Type B pancreatic cell (in vitro differentiated cells): ENCODE data around the gene MLLT1. TPM values are rescaled to one million over a fixed set of nuclear protein-coding genes. Genes with fewer than 3 reads are reported as not detected.
A peak's percentile ranks its signal among the peaks of the same experiment; 100 is the strongest.

Experiments
- DNase-seq: peaks from one replicate; pipeline ENCODE4 v3.0.0; 2021; ENCODE audit warnings: mixed read lengths; ENCODE audit not compliant: unreplicated experiment; ENCODE audit errors: extremely low spot score
- H3K27ac Mint-ChIP-seq: 2 replicates; pipeline ENCODE4 v1.8.0; 2021; ENCODE audit warnings: mild to moderate bottlenecking, mixed read lengths
- H3K27me3 Mint-ChIP-seq: 2 replicates; pipeline ENCODE4 v1.8.0; 2021; ENCODE audit warnings: mixed read lengths
- H3K36me3 Mint-ChIP-seq: 2 replicates; pipeline ENCODE4 v1.8.0; 2021; ENCODE audit warnings: mixed read lengths
- H3K4me1 Mint-ChIP-seq: one replicate; pipeline ENCODE4 v1.8.0; 2021; ENCODE audit warnings: mixed read lengths; ENCODE audit not compliant: unreplicated experiment
- H3K4me3 Mint-ChIP-seq: 2 replicates; pipeline ENCODE4 v1.8.0; 2021; ENCODE audit warnings: mild to moderate bottlenecking, mixed read lengths
- H3K9me3 Mint-ChIP-seq: 2 replicates; pipeline ENCODE4 v1.8.0; 2021; ENCODE audit warnings: mixed read lengths
- total RNA-seq: library from RNA; stranded (reverse); gene quantifications from 2 replicates; pipeline ENCODE4 v1.2.1, GENCODE V29; 2021; ENCODE audit warnings: low replicate concordance
- TF ChIP-seq, protein P1 (sequence below): fragments of 200-600 bp; sonication (generic); conservative IDR thresholded peaks from 2 replicates; pipeline ENCODE4 v1.5.0; 2021; ENCODE audit warnings: antibody characterized with exemption, mild to moderate bottlenecking

MLLT1 gene
- total RNA-seq, 1 donor from 2014 or later: 106 TPM

DNA sequence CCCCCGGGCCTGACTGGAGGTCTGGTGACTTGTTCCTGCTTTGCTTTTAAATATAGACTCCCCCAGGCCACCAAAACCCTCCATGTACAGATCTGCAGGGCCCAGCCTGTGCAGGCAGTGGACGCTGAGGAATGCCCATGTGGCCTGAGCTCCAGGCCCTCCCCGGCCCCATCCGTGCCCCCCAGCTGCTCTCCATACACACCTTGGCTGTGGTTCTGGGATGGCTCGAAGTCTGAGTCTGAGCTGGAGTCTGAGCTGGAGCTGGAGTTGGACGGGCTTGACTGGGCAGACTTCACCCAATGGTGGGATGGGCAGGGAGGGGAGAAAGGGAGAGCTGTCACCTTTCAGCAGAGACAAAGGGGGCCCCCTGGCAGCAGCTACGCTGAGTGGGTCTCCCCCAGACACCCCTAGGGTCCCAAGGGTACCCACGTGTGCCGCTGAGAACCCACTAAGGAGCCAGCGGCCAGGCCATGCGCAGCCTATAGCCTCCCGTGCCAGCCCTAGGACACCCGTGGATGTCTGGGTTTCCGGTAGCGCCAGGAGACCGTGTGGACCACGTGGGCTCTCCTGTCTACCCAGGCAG lies 61.9 kb downstream of the MLLT1 start:
- no peak overlapping the region for H3K27ac Mint-ChIP-seq
- H3K27me3 Mint-ChIP-seq: no peaks in the 10 kb centered on the region
- H3K4me3 Mint-ChIP-seq: no peak overlapping the region
- H3K4me1 Mint-ChIP-seq: peaks cover 4% of the 10 kb centered on the region
- peaks cover 3% of the 10 kb centered on the region for H3K36me3 Mint-ChIP-seq
- TF ChIP-seq, protein P1, sequence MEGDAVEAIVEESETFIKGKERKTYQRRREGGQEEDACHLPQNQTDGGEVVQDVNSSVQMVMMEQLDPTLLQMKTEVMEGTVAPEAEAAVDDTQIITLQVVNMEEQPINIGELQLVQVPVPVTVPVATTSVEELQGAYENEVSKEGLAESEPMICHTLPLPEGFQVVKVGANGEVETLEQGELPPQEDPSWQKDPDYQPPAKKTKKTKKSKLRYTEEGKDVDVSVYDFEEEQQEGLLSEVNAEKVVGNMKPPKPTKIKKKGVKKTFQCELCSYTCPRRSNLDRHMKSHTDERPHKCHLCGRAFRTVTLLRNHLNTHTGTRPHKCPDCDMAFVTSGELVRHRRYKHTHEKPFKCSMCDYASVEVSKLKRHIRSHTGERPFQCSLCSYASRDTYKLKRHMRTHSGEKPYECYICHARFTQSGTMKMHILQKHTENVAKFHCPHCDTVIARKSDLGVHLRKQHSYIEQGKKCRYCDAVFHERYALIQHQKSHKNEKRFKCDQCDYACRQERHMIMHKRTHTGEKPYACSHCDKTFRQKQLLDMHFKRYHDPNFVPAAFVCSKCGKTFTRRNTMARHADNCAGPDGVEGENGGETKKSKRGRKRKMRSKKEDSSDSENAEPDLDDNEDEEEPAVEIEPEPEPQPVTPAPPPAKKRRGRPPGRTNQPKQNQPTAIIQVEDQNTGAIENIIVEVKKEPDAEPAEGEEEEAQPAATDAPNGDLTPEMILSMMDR: no peak
- H3K9me3 Mint-ChIP-seq: no peaks in the 10 kb centered on the region
- DNase-seq: no peak

DNA sequence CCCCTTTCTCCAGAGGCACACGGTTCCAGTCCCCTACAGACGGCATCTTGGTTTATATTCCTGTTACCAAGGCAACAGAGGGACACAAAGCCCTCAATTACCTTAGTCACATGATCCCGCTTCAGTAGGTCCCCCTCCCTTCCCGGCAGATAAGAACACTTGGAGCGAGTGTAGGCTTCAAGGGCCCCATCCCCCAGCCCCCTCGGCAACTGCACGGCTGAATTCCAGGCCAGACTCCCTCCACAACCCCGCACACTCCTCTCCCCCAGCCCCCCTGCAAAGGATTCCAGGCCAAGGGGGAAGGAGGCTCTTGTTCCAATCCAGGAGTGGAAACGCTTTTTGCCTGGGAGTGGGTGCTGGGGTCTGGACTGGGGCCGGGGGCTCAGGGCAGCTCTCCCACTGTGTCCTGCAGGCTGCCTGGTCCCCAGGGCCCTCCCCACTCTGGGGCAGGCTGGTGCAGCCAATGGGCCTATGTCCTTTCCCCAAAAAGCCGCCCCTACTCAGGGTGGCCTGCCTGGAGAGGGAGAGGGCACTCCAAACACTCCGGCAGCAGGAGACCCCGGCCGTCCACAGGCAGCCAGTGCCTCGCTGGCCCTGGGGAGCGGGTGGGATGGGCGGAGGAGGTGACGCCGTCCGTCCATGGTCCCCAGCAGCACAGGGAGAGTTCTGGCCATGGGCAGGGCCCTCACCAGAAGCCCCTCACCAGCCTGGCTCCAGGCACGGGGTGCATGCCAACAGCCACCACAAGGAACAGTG lies 62.6 kb downstream of the MLLT1 start:
- DNase-seq: no peak
- peak overlapping the region; percentile 94 for H3K27ac Mint-ChIP-seq
- peaks cover 3% of the 10 kb centered on the region for H3K36me3 Mint-ChIP-seq
- peak overlapping the region; percentile 91 for H3K4me3 Mint-ChIP-seq
- no peaks in the 10 kb centered on the region for H3K27me3 Mint-ChIP-seq
- TF ChIP-seq, protein P1: no peak
- H3K4me1 Mint-ChIP-seq: peaks cover 4% of the 10 kb centered on the region
- H3K9me3 Mint-ChIP-seq: no peaks in the 10 kb centered on the region

DNA sequence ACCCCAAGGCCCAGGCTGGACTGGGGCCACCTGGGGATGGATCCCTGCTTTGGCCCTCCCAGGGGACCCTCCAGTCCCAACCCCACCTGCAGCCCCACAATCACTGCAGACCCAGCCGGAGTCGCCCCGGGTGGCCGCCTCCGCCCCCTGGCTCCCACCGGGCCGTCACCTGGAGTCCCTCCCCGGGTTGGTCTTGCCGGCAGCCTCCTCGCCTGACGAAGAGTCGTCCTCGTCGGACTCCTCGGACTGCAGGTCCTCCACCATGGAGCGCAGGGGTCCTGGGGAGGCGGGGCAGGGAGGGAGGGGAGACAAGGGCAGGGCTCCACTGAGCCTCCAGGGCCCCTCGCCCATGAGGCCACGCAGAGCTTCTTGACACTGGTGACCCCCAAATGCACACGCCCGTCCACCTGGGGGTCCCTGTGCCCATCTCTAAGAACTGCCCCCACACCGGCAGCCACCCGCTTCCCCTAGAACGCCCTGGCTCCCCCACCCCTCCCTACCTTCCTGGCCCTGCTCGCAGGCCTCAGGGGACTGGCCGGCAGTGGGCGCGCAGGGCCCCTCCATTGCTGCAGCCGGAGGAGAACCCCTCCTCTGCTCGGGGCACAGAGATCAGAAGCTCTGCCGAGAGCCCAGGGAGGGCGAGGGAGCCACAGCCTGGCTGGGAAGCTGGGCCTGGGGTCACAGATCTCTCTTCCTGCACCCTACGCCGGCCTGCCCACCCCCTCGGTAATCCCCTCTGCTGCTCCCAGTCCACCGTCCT lies 63.4 kb downstream of the MLLT1 start:
- peaks cover 3% of the 10 kb centered on the region for H3K36me3 Mint-ChIP-seq
- H3K4me3 Mint-ChIP-seq: peak overlapping the region; percentile 91
- H3K27ac Mint-ChIP-seq: peak overlapping the region; percentile 94
- no peaks in the 10 kb centered on the region for H3K9me3 Mint-ChIP-seq
- H3K27me3 Mint-ChIP-seq: no peaks in the 10 kb centered on the region
- peaks cover 4% of the 10 kb centered on the region for H3K4me1 Mint-ChIP-seq
- DNase-seq: no peak
- TF ChIP-seq, protein P1: no peak

DNA sequence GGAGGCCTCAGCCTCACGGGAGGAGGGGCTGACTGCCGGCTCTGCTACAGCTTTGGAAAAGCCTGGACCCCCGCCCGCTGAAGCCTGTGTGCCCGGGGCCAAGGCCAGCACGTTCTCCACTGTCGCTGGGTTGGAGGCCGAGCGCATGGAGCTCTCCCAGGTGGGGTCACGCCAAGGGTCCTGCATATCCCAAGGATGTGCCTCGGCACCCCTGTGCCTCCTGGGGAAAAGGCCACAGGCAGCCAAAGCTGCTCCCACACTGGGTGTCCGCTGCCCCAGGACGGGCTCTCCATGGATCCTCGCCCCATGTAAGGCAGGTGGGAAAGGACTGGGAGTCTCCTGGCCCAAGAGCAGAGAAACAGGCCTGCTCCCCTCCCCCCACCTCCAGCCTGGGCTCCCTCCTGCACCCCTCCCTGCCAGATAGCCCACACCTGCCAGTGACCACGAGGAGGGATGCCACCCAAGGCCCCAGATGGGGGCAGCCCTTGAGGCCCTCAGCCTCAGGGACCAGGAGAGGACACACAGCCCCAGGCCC lies 64.0 kb downstream of the MLLT1 start:
- Mint-ChIP-seq H3K36me3 (peaks cover 3% of the 10 kb centered on the region), H3K27ac (no peak overlapping the region), H3K4me1 (peaks cover 4% of the 10 kb centered on the region), H3K27me3 (no peaks in the 10 kb centered on the region), H3K4me3 (no peak overlapping the region), H3K9me3 (no peaks in the 10 kb centered on the region)
- TF ChIP-seq, protein P1: no peak
- DNase-seq: no peak

DNA sequence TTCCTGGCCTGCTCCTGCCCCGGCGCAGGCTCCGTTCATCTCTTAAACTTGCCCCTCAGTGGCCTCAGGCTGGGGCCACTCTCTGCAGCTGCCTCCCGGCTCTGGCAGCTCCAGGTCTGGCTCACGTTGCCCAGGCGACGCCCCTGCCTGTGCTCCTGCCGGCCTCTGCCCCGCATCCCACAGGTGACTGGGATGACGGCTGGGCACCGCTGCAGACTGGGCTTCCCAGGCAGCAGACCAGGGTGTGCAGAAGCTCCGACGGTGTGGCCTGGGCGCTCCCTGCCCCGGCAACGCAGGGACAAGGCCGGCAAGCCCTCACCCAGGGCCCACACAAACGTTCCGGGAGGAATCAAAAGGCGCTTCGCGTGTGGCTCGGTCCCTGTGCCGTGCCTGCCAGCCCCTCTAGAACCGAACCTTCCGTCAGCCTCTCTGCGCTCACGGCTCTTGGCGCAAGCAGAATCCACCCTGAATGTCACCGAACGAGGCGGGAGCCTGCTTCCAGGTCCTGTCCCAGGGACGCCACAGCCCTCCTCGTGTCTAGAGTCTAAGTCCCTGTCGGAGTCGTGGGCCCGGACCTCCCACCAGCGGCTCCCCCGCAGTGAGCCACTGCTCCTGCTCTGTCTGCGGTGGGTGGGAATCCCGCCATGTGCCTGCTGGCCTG lies 64.8 kb downstream of the MLLT1 start:
- no peak overlapping the region for H3K27ac Mint-ChIP-seq
- TF ChIP-seq, protein P1: no peak
- no peaks in the 10 kb centered on the region for H3K9me3 Mint-ChIP-seq
- no peak overlapping the region for H3K4me3 Mint-ChIP-seq
- no peaks in the 10 kb centered on the region for H3K27me3 Mint-ChIP-seq
- H3K4me1 Mint-ChIP-seq: peaks cover 8% of the 10 kb centered on the region
- no peak for DNase-seq
- H3K36me3 Mint-ChIP-seq: peaks cover 6% of the 10 kb centered on the region
